Measurements from ENCODE around the gene CHN2. TPM values are rescaled to one million over a fixed set of nuclear protein-coding genes. Genes with fewer than 3 reads are reported as not detected.

Gene CHN2
- total and polyA plus RNA-seq, 2 donors (not counting 1 experiment from before 2014, with no cell fraction given), result 0.86 to 1.4 TPM

GRCh38 chr7:29408841-29409243, 214.3 kb downstream of the CHN2 start:
- Histone ChIP-seq H3K9ac (ENCODE audit: low read length) (no peak overlapping the region), H3K4me2 (replicated peaks; ENCODE audit: low read depth, low read length, poor library complexity, severe bottlenecking) (no peak overlapping the region), H3K4me1 (ENCODE audit: control insufficient read depth in 2 of 2, insufficient read depth in 2 of 2, low read length in 2 of 2) (no peaks in the 10 kb centered on the region), H3K4me3 (ENCODE audit: control extremely low read depth in 1 of 5, extremely low read depth in 1 of 5, insufficient read depth in 1 of 5, low read depth in 2 of 5, low read length in 4 of 5) (no peak overlapping the region), H3K27ac (ENCODE audit: low read length in 2 of 2) (no peak overlapping the region), H3K79me2 (ENCODE audit: control insufficient read depth, insufficient read depth, low read length) (no peaks in the 10 kb centered on the region), H3K36me3 (replicated peaks in 1 of 2; ENCODE audit: control extremely low read depth in 1 of 2, control insufficient read depth in 1 of 2, extremely low read depth in 1 of 2, insufficient read depth in 2 of 2, low read length in 1 of 2) (no peaks in the 10 kb centered on the region), H2AFZ (ENCODE audit: insufficient read depth, low read depth, low read length, poor library complexity, severe bottlenecking) (no peak overlapping the region), H3K27me3 (replicated peaks in 1 of 4; ENCODE audit: control extremely low read depth in 1 of 4, control insufficient read depth in 3 of 4, insufficient read depth in 4 of 4, low read length in 3 of 4) (peaks cover 0 to 2% (median 0%) of the 10 kb centered on the region in 4 experiments), H3K9me3 (ENCODE audit: control extremely low read depth in 1 of 3, control insufficient read depth in 2 of 3, insufficient read depth in 1 of 3, low read length in 2 of 3) (no peaks in the 10 kb centered on the region), H4K20me1 (ENCODE audit: control insufficient read depth, insufficient read depth, low read length, poor library complexity, severe bottlenecking) (no peaks in the 10 kb centered on the region)
- ChIA-PET CTCF (interaction anchor here (0.7 to 9.1 kb wide), 23 partner anchors 9 to 898 kb away, joined by 3 to 304 read pairs (median 4); no protein-coding TSS in a partner anchor), POLR2A (no interaction called here)
- ATAC-seq (ENCODE audit: low read depth) (peak; percentile 28), DNase-seq (peak; percentile 70)
- H3K9me3 Mint-ChIP-seq (ENCODE audit: insufficient read depth), result no peaks in the 10 kb centered on the region
- H3K27ac Mint-ChIP-seq, result no peak overlapping the region
- peaks cover 19% of the 10 kb centered on the region for H3K27me3 Mint-ChIP-seq
- H3K4me3 Mint-ChIP-seq, result no peak overlapping the region
- intact Hi-C loops (cut with micrococcal nuclease), result loop anchor here (1.0 kb wide), 3 partner anchors 220 to 487 kb away; no protein-coding TSS in a partner anchor
- H3K4me1 Mint-ChIP-seq, result no peaks in the 10 kb centered on the region
- WGBS (ENCODE audit: insufficient coverage), result 0% methylated on average over 1 of the region's 7 CpGs
- TF ChIP-seq, protein P1, sequence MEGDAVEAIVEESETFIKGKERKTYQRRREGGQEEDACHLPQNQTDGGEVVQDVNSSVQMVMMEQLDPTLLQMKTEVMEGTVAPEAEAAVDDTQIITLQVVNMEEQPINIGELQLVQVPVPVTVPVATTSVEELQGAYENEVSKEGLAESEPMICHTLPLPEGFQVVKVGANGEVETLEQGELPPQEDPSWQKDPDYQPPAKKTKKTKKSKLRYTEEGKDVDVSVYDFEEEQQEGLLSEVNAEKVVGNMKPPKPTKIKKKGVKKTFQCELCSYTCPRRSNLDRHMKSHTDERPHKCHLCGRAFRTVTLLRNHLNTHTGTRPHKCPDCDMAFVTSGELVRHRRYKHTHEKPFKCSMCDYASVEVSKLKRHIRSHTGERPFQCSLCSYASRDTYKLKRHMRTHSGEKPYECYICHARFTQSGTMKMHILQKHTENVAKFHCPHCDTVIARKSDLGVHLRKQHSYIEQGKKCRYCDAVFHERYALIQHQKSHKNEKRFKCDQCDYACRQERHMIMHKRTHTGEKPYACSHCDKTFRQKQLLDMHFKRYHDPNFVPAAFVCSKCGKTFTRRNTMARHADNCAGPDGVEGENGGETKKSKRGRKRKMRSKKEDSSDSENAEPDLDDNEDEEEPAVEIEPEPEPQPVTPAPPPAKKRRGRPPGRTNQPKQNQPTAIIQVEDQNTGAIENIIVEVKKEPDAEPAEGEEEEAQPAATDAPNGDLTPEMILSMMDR (IDR thresholded peaks at IDR 0.05), result peak; percentile 96
- TF ChIP-seq EZH2 (IDR thresholded peaks at IDR 0.05; ENCODE audit: borderline replicate concordance, insufficient read depth, low read depth, low read length, poor library complexity, severe bottlenecking), result no peak

DNA sequence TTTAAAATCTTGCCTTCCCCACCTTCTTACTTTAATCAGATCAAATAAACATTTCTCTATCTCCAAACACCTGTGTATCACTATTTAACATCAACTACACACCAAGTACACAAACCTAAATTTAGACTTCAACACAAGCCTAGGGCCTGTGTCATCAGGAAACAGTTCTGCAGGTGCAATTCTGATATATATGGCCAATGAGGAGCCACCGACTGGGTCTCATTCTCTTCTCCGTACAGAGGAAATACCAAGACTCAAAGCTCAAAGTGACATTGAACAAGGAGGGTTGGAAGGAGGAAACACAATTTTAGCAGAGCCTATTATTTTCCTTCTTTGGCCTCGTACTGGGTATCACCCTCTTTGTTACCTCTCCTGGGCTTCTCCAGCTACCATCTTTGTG, 216.4 kb downstream of the CHN2 start:
- ATAC-seq (ENCODE audit: low read depth) (no peak), DNase-seq (no peak)
- no peak overlapping the region for H2AFZ ChIP-seq (ENCODE audit: insufficient read depth, low read depth, low read length, poor library complexity, severe bottlenecking)
- no peak overlapping the region for H3K27ac Mint-ChIP-seq
- H3K4me1 Mint-ChIP-seq, result no peaks in the 10 kb centered on the region
- ChIA-PET POLR2A (no interaction called here), CTCF (interaction anchor here (0.5 to 9.1 kb wide), 4 partner anchors 27 to 592 kb away, joined by 3 to 304 read pairs (median 57); no protein-coding TSS in a partner anchor)
- peaks cover 19% of the 10 kb centered on the region for H3K27me3 Mint-ChIP-seq
- H3K9ac ChIP-seq (ENCODE audit: low read length), result no peak overlapping the region
- H3K9me3 Mint-ChIP-seq (ENCODE audit: insufficient read depth), result no peaks in the 10 kb centered on the region
- TF ChIP-seq, protein P1 (IDR thresholded peaks at IDR 0.05), result no peak
- TF ChIP-seq EZH2 (IDR thresholded peaks at IDR 0.05; ENCODE audit: borderline replicate concordance, insufficient read depth, low read depth, low read length, poor library complexity, severe bottlenecking), result no peak
- intact Hi-C loops (cut with micrococcal nuclease), result no loop called here
- H3K27me3 ChIP-seq (replicated peaks in 1 of 4; ENCODE audit: control extremely low read depth in 1 of 4, control insufficient read depth in 3 of 4, insufficient read depth in 4 of 4, low read length in 3 of 4), result peaks cover 0 to 2% (median 0%) of the 10 kb centered on the region in 4 experiments
- no peaks in the 10 kb centered on the region for H3K4me1 ChIP-seq (ENCODE audit: control insufficient read depth in 2 of 2, insufficient read depth in 2 of 2, low read length in 2 of 2)
- H3K4me3 Mint-ChIP-seq, result no peak overlapping the region
- H3K79me2 ChIP-seq (ENCODE audit: control insufficient read depth, insufficient read depth, low read length), result no peaks in the 10 kb centered on the region
- no peaks in the 10 kb centered on the region for H4K20me1 ChIP-seq (ENCODE audit: control insufficient read depth, insufficient read depth, low read length, poor library complexity, severe bottlenecking)
- H3K4me3 ChIP-seq (ENCODE audit: control extremely low read depth in 1 of 5, extremely low read depth in 1 of 5, insufficient read depth in 1 of 5, low read depth in 2 of 5, low read length in 4 of 5), result no peak overlapping the region
- no peak overlapping the region for H3K4me2 ChIP-seq (replicated peaks; ENCODE audit: low read depth, low read length, poor library complexity, severe bottlenecking)
- H3K9me3 ChIP-seq (ENCODE audit: control extremely low read depth in 1 of 3, control insufficient read depth in 2 of 3, insufficient read depth in 1 of 3, low read length in 2 of 3), result no peaks in the 10 kb centered on the region
- H3K36me3 ChIP-seq (replicated peaks in 1 of 2; ENCODE audit: control extremely low read depth in 1 of 2, control insufficient read depth in 1 of 2, extremely low read depth in 1 of 2, insufficient read depth in 2 of 2, low read length in 1 of 2), result no peaks in the 10 kb centered on the region
- no peak overlapping the region for H3K27ac ChIP-seq (ENCODE audit: low read length in 2 of 2)
- 83% methylated on average over 1 of the region's 3 CpGs for WGBS (ENCODE audit: insufficient coverage)

All from B cell (primary cell).